A549 (cell line): Measurements from ENCODE around the gene CEL. TPM values are rescaled to one million over a fixed set of nuclear protein-coding genes. Genes with fewer than 3 reads are reported as not detected.

Source experiments
- ATAC-seq, 2 experiments: fragments of 200-7000 bp in 1 of 2; fragments of >200 bp in 1 of 2; cut with Nextera tagmentation in 1 of 2; cut with Tn5 transposase in 1 of 2; 3 replicates each; pipeline versions ENCODE4 v1.8.0 to v1.9.1; 2018 to 2020; ENCODE audit warnings: mild to moderate bottlenecking in 1 of 2, moderate library complexity in 1 of 2
- CTCF ChIA-PET: fragments of 300-600 bp; sonication (Branson Sonifier 250); formaldehyde crosslinking; extraction: SDS; loops from one replicate; lab custom pipeline; 2021; ENCODE audit warnings: antibody characterized with exemption, inconsistent platforms; lab: Yijun Ruan, JAX
- POLR2A ChIA-PET: fragments of 350-600 bp; formaldehyde crosslinking; extraction: SDS; loops from one replicate; lab custom pipeline; 2021; ENCODE audit warnings: antibody characterized with exemption, inconsistent platforms; lab: Yijun Ruan, JAX
- DNase-seq, 2 experiments: peaks; one replicate each; pipeline versions ENCODE4 v3.0.0 to v3.0.0-alpha.2; 2011 to 2016; ENCODE audit warnings: low read depth in 1 of 2, low spot score in 1 of 2
- FAIRE-seq: peaks from 2 replicates; lab custom pipeline; 2011; peaks lifted over from hg19 to GRCh38; lab: Jason Lieb, UNC
- H3K27ac ChIP-seq, 2 experiments: fragments of >200 bp; sonication (Bioruptor Twin); formaldehyde crosslinking; 3 replicates each; pipeline ENCODE4 v1.5.1; 2016 to 2017
- H3K4me1 ChIP-seq: fragments of >200 bp; sonication (Bioruptor Twin); formaldehyde crosslinking; 3 replicates; pipeline ENCODE4 v1.6.1; 2016
- H3K4me2 ChIP-seq: fragments of >200 bp; sonication (Bioruptor Twin); formaldehyde crosslinking; 3 replicates; pipeline ENCODE4 v1.6.1; 2016
- H3K4me3 ChIP-seq: fragments of >200 bp; sonication (Bioruptor Twin); formaldehyde crosslinking; 3 replicates; pipeline ENCODE4 v1.5.1; 2016
- H3K9me3 ChIP-seq: fragments of >200 bp; sonication (Bioruptor Twin); formaldehyde crosslinking; 3 replicates; pipeline ENCODE4 v1.6.1; 2016
- ATOH8 ChIP-seq: fragments of 250-450 bp; sonication (Bioruptor Pico); IDR thresholded peaks from 2 replicates; pipeline ENCODE4 v1.5.0; 2020; ENCODE audit warnings: low read depth, mild to moderate bottlenecking, moderate library complexity
- BCL3 ChIP-seq: fragments of >200 bp; sonication (Bioruptor Twin); formaldehyde crosslinking; IDR thresholded peaks from 3 replicates; pipeline ENCODE4 v1.6.1; 2016
- BHLHE40 ChIP-seq: IDR thresholded peaks from 2 replicates; pipeline ENCODE4 v1.6.1; 2012; ENCODE audit warnings: low read depth, low read length, inconsistent platforms
- CEBPB ChIP-seq, 2 experiments: fragments of >200 bp in 1 of 2; sonication (Bioruptor Twin) in 1 of 2; formaldehyde crosslinking in 1 of 2; IDR thresholded peaks; 2 replicates each; pipeline ENCODE4 v1.6.1; 2012 to 2016
- CHD2 ChIP-seq: fragments of 150-350 bp; IDR thresholded peaks from 2 replicates; pipeline ENCODE4 v1.6.1; 2014; ENCODE audit warnings: low read length; ENCODE audit not compliant: partially characterized antibody
- CHD4 ChIP-seq: fragments of 200-600 bp; sonication (generic); IDR thresholded peaks from 2 replicates; pipeline ENCODE4 v1.6.1; 2016; ENCODE audit warnings: antibody characterized with exemption, mild to moderate bottlenecking, borderline replicate concordance
- CTCF ChIP-seq: fragments of >200 bp; sonication (Bioruptor Twin); formaldehyde crosslinking; IDR thresholded peaks from 3 replicates; pipeline ENCODE4 v1.5.1; 2016
- EP300 ChIP-seq, 2 experiments: fragments of >200 bp; sonication (Bioruptor Twin); formaldehyde crosslinking; IDR thresholded peaks; 2 replicates in 1 of 2; 3 replicates in 1 of 2; pipeline ENCODE4 v1.6.1; 2016 to 2017
- HDAC2 ChIP-seq: fragments of 200-600 bp; sonication (generic); IDR thresholded peaks from 2 replicates; pipeline ENCODE4 v1.6.1; 2016
- HOXA7 ChIP-seq: fragments of 250-450 bp; sonication (Bioruptor Pico); IDR thresholded peaks from 2 replicates; pipeline ENCODE4 v1.5.0; 2020; ENCODE audit warnings: mild to moderate bottlenecking, moderate library complexity
- HOXB5 ChIP-seq: fragments of 250-450 bp; sonication (Bioruptor Pico); IDR thresholded peaks from 2 replicates; pipeline ENCODE4 v1.5.0; 2020; ENCODE audit warnings: mild to moderate bottlenecking, moderate library complexity
- JUN ChIP-seq, 2 experiments: fragments of >200 bp; sonication (Bioruptor Twin); formaldehyde crosslinking; IDR thresholded peaks; 2 replicates in 1 of 2; 3 replicates in 1 of 2; pipeline ENCODE4 v1.6.1; 2016 to 2017
- MAX ChIP-seq: IDR thresholded peaks from 2 replicates; pipeline ENCODE4 v1.6.1; 2012
- MYC ChIP-seq: IDR thresholded peaks from 2 replicates; pipeline ENCODE4 v1.6.1; 2012; ENCODE audit warnings: mild to moderate bottlenecking, inconsistent platforms, low read length, improper control_type of control experiment, borderline replicate concordance
- NFE2L2 ChIP-seq: fragments of 150-350 bp; conservative IDR thresholded peaks from 2 replicates; pipeline ENCODE4 v1.6.1; 2014; ENCODE audit warnings: low read length
- PBX3 ChIP-seq: IDR thresholded peaks from 2 replicates; pipeline ENCODE4 v1.6.1; 2012
- RNF2 ChIP-seq: fragments of 200-600 bp; sonication (generic); IDR thresholded peaks from 2 replicates; pipeline ENCODE4 v1.6.1; 2016; ENCODE audit warnings: low read depth, mild to moderate bottlenecking, antibody characterized with exemption, moderate library complexity, borderline replicate concordance
- USF2 ChIP-seq: fragments of 450-650 bp; IDR thresholded peaks from 2 replicates; pipeline ENCODE4 v1.6.1; 2014; ENCODE audit warnings: antibody characterized with exemption
- ZFP36 ChIP-seq: fragments of 450-650 bp; IDR thresholded peaks from 2 replicates; pipeline ENCODE4 v1.6.1; 2014; ENCODE audit warnings: borderline replicate concordance; ENCODE audit not compliant: partially characterized antibody
- ZNF302 ChIP-seq: fragments of 250-450 bp; sonication (Bioruptor Pico); IDR thresholded peaks from 2 replicates; pipeline ENCODE4 v1.9.0; 2021; ENCODE audit warnings: inconsistent platforms, mild to moderate bottlenecking, moderate library complexity
- ZSCAN20 ChIP-seq: fragments of 250-450 bp; sonication (Bioruptor Pico); IDR thresholded peaks from 2 replicates; pipeline ENCODE4 v1.8.0; 2022; ENCODE audit warnings: mild to moderate bottlenecking, moderate library complexity
- WGBS: methylation state at CpG from one replicate; pipeline ENCODE4 v1.1.6; 2017; ENCODE audit errors: missing lambda C conversion rate; 5-methylcytosine and 5-hydroxymethylcytosine counted together
- polyA plus RNA-seq, 4 experiments: library from polyadenylated mRNA; depleted of rRNA in 3 of 4; stranded (reverse); fragments of >200 nt; fragmentation: RNase III in 1 of 4; extraction: RNeasy Plus Mini Kit Qiagen cat#74134 plus additional on column Dnase treatment in 1 of 4; gene quantifications; 2 replicates in 3 of 4; 3 replicates in 1 of 4; pipeline ENCODE4 v1.2.3, GENCODE V29; 2011 to 2017

CEL gene
- polyA plus RNA-seq, 2 of the 4 experiments (the other 2 are of a cell fraction) = 0.23 to 0.68 TPM

GRCh38 chr9:133118179-133118520, 56.4 kb downstream of the CEL start (continued):
- TF ChIP-seq BHLHE40 (no peak), EP300 (IDR thresholded peaks at IDR 0.05) (no peak)
- TF ChIP-seq, all 56 proteins: peak for 0

- CTCF ChIA-PET = interaction anchor here (0.8 to 30.3 kb wide), 6 partner anchors 12 to 97 kb away, joined by 3 to 1284 read pairs (median 23); no protein-coding TSS in a partner anchor
- 93% methylated on average over 3 of the region's 3 CpGs for WGBS
- DNase-seq = no peak
- no peaks in the 10 kb centered on the region for H3K9me3 ChIP-seq
- H3K4me3 ChIP-seq = no peak overlapping the region
- no peak overlapping the region for H3K4me2 ChIP-seq
- FAIRE-seq = no peak
- ATAC-seq = no peak
- TF ChIP-seq BCL3 (no peak), USF2 (no peak), CEBPB (IDR thresholded peaks at IDR 0.05) (no peak), ZSCAN20 (CRISPR knock-in tag) (no peak), HOXA7 (CRISPR knock-in tag) (no peak), JUN (IDR thresholded peaks at IDR 0.05) (no peak), ATOH8 (no peak), HOXB5 (no peak), NFE2L2 (no peak), CHD4 (no peak), MYC (no peak), HDAC2 (no peak), ZNF302 (no peak), MAX (no peak), ZFP36 (no peak), CTCF (no peak), CHD2 (no peak), RNF2 (no peak), PBX3 (no peak)
- TF ChIP-seq, all 56 proteins: peak for 0
- H3K4me1 ChIP-seq = peaks cover 23% of the 10 kb centered on the region
- POLR2A ChIA-PET = no interaction called here
- H3K27ac ChIP-seq = no peak overlapping the region
These were observed 56.8 kb downstream of the CEL start for GRCh38 chr9:133118568-133118967.
